Measurements from ENCODE around the gene U2AF2. TPM values are rescaled to one million over a fixed set of nuclear protein-coding genes. Genes with fewer than 3 reads are reported as not detected.

The U2AF2 gene
- total RNA-seq, 1 donor from 2014 or later: 275 TPM

- no peak overlapping the region for H3K4me3 Mint-ChIP-seq (ENCODE audit: low read depth)
- no peaks in the 10 kb centered on the region for H3K27me3 Mint-ChIP-seq
- no peak for DNase-seq (ENCODE audit: low spot score, unreplicated experiment)
- TF ChIP-seq, protein P1, sequence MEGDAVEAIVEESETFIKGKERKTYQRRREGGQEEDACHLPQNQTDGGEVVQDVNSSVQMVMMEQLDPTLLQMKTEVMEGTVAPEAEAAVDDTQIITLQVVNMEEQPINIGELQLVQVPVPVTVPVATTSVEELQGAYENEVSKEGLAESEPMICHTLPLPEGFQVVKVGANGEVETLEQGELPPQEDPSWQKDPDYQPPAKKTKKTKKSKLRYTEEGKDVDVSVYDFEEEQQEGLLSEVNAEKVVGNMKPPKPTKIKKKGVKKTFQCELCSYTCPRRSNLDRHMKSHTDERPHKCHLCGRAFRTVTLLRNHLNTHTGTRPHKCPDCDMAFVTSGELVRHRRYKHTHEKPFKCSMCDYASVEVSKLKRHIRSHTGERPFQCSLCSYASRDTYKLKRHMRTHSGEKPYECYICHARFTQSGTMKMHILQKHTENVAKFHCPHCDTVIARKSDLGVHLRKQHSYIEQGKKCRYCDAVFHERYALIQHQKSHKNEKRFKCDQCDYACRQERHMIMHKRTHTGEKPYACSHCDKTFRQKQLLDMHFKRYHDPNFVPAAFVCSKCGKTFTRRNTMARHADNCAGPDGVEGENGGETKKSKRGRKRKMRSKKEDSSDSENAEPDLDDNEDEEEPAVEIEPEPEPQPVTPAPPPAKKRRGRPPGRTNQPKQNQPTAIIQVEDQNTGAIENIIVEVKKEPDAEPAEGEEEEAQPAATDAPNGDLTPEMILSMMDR (IDR thresholded peaks at IDR 0.05; ENCODE audit: unreplicated experiment): no peak
- H3K36me3 Mint-ChIP-seq (ENCODE audit: insufficient read depth): peaks cover 20% of the 10 kb centered on the region
- H3K4me1 Mint-ChIP-seq (ENCODE audit: low read depth): no peaks in the 10 kb centered on the region
- no peaks in the 10 kb centered on the region for H3K9me3 Mint-ChIP-seq (ENCODE audit: low read depth)
- H3K27ac Mint-ChIP-seq: no peak overlapping the region
These were observed 40.7 kb upstream of the U2AF2 start for GRCh38 chr19:55613930-55614710.

GRCh38 chr19:55614711-55615542 is 39.9 kb upstream of the U2AF2 start:
- Mint-ChIP-seq H3K27me3 (no peaks in the 10 kb centered on the region), H3K36me3 (ENCODE audit: insufficient read depth) (peaks cover 18% of the 10 kb centered on the region), H3K9me3 (ENCODE audit: low read depth) (no peaks in the 10 kb centered on the region), H3K27ac (no peak overlapping the region), H3K4me1 (ENCODE audit: low read depth) (no peaks in the 10 kb centered on the region), H3K4me3 (ENCODE audit: low read depth) (no peak overlapping the region)
- TF ChIP-seq, protein P1 (IDR thresholded peaks at IDR 0.05; ENCODE audit: unreplicated experiment): no peak
- DNase-seq (ENCODE audit: low spot score, unreplicated experiment): no peak

DNA sequence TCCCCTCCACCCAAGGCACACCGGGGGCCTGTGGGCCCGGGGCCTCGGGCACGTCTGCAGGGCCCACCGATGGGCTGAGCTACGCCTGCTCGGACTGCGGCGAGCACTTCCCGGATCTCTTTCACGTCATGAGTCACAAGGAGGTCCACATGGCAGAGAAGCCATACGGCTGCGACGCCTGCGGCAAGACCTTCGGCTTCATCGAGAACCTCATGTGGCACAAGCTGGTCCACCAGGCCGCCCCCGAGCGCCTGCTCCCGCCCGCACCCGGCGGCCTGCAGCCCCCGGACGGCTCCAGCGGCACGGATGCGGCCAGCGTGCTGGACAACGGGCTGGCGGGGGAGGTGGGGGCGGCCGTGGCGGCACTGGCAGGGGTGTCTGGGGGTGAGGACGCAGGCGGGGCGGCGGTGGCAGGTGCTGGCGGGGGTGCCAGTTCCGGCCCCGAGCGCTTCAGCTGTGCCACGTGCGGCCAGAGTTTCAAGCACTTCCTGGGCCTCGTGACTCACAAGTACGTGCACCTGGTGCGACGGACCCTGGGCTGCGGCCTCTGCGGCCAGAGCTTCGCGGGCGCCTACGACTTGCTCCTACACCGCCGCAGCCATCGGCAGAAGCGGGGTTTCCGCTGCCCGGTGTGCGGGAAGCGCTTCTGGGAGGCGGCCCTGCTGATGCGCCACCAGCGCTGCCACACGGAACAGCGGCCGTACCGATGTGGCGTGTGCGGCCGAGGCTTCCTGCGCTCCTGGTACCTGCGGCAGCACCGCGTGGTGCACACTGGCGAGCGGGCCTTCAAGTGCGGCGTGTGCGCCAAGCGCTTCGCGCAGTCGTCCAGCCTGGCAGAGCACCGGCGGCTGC is 39.1 kb upstream of the U2AF2 start:
- Mint-ChIP-seq H3K4me1 (ENCODE audit: low read depth) (no peaks in the 10 kb centered on the region), H3K4me3 (ENCODE audit: low read depth) (no peak overlapping the region), H3K27me3 (no peaks in the 10 kb centered on the region), H3K9me3 (ENCODE audit: low read depth) (no peaks in the 10 kb centered on the region), H3K27ac (no peak overlapping the region), H3K36me3 (ENCODE audit: insufficient read depth) (peaks cover 15% of the 10 kb centered on the region)
- TF ChIP-seq, protein P1 (IDR thresholded peaks at IDR 0.05; ENCODE audit: unreplicated experiment): no peak
- DNase-seq (ENCODE audit: low spot score, unreplicated experiment): no peak

- TF ChIP-seq, protein P1 (IDR thresholded peaks at IDR 0.05; ENCODE audit: unreplicated experiment): no peak
- no peaks in the 10 kb centered on the region for H3K9me3 Mint-ChIP-seq (ENCODE audit: low read depth)
These were observed 38.4 kb upstream of the U2AF2 start for GRCh38 chr19:55616395-55616875.

GRCh38 chr19:55617426-55617825 is 37.4 kb upstream of the U2AF2 start:
- TF ChIP-seq, protein P1 (IDR thresholded peaks at IDR 0.05; ENCODE audit: unreplicated experiment): no peak
- H3K4me1 Mint-ChIP-seq (ENCODE audit: low read depth): no peaks in the 10 kb centered on the region
- no peak overlapping the region for H3K27ac Mint-ChIP-seq
- no peak for DNase-seq (ENCODE audit: low spot score, unreplicated experiment)
- H3K9me3 Mint-ChIP-seq (ENCODE audit: low read depth): no peaks in the 10 kb centered on the region
- peaks cover 14% of the 10 kb centered on the region for H3K36me3 Mint-ChIP-seq (ENCODE audit: insufficient read depth)
- no peaks in the 10 kb centered on the region for H3K27me3 Mint-ChIP-seq
- H3K4me3 Mint-ChIP-seq (ENCODE audit: low read depth): no peak overlapping the region

More at GRCh38 chr19:55616395-55616875, 38.4 kb upstream of the U2AF2 start:
- H3K27me3 Mint-ChIP-seq: no peaks in the 10 kb centered on the region
- H3K4me1 Mint-ChIP-seq (ENCODE audit: low read depth): no peaks in the 10 kb centered on the region
- H3K4me3 Mint-ChIP-seq (ENCODE audit: low read depth): no peak overlapping the region
- H3K27ac Mint-ChIP-seq: no peak overlapping the region
- no peak for DNase-seq (ENCODE audit: low spot score, unreplicated experiment)
- peaks cover 14% of the 10 kb centered on the region for H3K36me3 Mint-ChIP-seq (ENCODE audit: insufficient read depth)

Data from progenitor cell of endocrine pancreas (in vitro differentiated cells).